Measurements from ENCODE around the gene MED29. TPM values are rescaled to one million over a fixed set of nuclear protein-coding genes. Genes with fewer than 3 reads are reported as not detected.

The MED29 gene
- total and polyA plus RNA-seq, 10 of the 15 experiments (the other 5 are each of a cell fraction or from before 2014, with no cell fraction given), result 3.2 to 36.6 (median 22.8) TPM

DNA sequence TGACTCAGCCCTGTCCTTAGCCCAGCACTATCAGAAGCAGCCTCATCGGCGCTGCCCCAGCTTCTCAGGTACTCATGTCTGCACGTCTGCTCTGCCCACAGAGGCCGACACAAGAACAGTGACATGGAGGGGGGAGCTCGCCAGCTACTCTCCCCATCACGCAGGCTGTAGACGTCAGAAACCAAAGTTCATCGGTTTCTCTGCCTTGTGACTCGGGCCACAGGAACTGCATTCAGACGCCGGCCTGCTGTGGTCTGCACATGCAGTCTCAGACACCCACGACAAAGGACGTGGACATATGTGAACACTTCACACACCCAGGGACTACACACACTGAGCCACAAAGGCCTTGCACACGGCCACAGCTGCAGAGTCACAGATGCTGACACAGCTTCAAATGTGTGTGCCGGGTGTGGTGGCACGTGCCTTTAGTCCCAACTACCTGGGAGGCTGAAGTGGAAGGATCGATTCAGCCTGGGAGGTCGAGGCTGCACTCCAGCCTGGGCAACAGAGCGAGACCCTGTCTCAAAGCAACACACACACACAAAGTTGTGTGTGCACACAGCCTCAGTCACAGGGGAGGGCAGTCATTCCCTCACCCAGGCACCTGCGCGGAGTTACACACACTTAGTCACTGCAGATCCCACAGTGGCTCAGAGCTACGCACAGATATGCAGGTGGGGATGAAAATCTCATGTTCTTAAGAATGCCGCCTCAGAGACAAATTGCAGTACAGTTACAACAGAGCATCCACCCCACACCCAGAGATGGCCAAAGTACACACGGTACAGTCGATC is 10.6 kb downstream of the MED29 start (continued):
- no peak for TF ChIP-seq EZH2 (IDR thresholded peaks at IDR 0.05; ENCODE audit: borderline replicate concordance, control insufficient read depth, low read depth, low read length)
- TF ChIP-seq BCL11A (IDR thresholded peaks at IDR 0.05; ENCODE audit: low read depth, low read length), result 0 out of 2 replicates have a peak, but pooled peaks have one; percentile 3
- TF ChIP-seq RAD21 (IDR thresholded peaks at IDR 0.05; ENCODE audit: insufficient read depth, low read depth, low read length), result no peak
- TF ChIP-seq, protein P1, sequence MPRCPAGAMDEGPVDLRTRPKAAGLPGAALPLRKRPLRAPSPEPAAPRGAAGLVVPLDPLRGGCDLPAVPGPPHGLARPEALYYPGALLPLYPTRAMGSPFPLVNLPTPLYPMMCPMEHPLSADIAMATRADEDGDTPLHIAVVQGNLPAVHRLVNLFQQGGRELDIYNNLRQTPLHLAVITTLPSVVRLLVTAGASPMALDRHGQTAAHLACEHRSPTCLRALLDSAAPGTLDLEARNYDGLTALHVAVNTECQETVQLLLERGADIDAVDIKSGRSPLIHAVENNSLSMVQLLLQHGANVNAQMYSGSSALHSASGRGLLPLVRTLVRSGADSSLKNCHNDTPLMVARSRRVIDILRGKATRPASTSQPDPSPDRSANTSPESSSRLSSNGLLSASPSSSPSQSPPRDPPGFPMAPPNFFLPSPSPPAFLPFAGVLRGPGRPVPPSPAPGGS (IDR thresholded peaks at IDR 0.05; ENCODE audit: borderline replicate concordance, insufficient read depth, low read depth, low read length, poor library complexity, severe bottlenecking), result peak; percentile 70
- peak; percentile 57 for TF ChIP-seq MXI1 (IDR thresholded peaks at IDR 0.05; ENCODE audit: low read depth, low read length)
- 0 out of 2 replicates have a peak, but pooled peaks have one; percentile 8 for TF ChIP-seq JUND (IDR thresholded peaks at IDR 0.05; ENCODE audit: low read depth, low read length)
- TF ChIP-seq, protein P2, sequence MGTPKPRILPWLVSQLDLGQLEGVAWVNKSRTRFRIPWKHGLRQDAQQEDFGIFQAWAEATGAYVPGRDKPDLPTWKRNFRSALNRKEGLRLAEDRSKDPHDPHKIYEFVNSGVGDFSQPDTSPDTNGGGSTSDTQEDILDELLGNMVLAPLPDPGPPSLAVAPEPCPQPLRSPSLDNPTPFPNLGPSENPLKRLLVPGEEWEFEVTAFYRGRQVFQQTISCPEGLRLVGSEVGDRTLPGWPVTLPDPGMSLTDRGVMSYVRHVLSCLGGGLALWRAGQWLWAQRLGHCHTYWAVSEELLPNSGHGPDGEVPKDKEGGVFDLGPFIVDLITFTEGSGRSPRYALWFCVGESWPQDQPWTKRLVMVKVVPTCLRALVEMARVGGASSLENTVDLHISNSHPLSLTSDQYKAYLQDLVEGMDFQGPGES (IDR thresholded peaks at IDR 0.05), result no peak
- peak; percentile 23 for TF ChIP-seq POLR2AphosphoS2 (IDR thresholded peaks at IDR 0.05; ENCODE audit: low read depth, low read length)
- TF ChIP-seq ETV6 (conservative IDR thresholded peaks at IDR 0.05 in 1 of 2, IDR thresholded peaks at IDR 0.05 in 1 of 2; ENCODE audit: borderline replicate concordance in 1 of 2, low read depth in 1 of 2), result no peak; a peak in 1 of 4 replicates
- TF ChIP-seq, protein P3, sequence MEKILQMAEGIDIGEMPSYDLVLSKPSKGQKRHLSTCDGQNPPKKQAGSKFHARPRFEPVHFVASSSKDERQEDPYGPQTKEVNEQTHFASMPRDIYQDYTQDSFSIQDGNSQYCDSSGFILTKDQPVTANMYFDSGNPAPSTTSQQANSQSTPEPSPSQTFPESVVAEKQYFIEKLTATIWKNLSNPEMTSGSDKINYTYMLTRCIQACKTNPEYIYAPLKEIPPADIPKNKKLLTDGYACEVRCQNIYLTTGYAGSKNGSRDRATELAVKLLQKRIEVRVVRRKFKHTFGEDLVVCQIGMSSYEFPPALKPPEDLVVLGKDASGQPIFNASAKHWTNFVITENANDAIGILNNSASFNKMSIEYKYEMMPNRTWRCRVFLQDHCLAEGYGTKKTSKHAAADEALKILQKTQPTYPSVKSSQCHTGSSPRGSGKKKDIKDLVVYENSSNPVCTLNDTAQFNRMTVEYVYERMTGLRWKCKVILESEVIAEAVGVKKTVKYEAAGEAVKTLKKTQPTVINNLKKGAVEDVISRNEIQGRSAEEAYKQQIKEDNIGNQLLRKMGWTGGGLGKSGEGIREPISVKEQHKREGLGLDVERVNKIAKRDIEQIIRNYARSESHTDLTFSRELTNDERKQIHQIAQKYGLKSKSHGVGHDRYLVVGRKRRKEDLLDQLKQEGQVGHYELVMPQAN (conservative IDR thresholded peaks at IDR 0.05), result no peak
- no peak; a peak in 1 of 3 replicates for TF ChIP-seq EGR1 (IDR thresholded peaks at IDR 0.05; ENCODE audit: borderline replicate concordance in 1 of 2, low read depth in 2 of 2, low read length in 2 of 2)
- TF ChIP-seq, protein P4, sequence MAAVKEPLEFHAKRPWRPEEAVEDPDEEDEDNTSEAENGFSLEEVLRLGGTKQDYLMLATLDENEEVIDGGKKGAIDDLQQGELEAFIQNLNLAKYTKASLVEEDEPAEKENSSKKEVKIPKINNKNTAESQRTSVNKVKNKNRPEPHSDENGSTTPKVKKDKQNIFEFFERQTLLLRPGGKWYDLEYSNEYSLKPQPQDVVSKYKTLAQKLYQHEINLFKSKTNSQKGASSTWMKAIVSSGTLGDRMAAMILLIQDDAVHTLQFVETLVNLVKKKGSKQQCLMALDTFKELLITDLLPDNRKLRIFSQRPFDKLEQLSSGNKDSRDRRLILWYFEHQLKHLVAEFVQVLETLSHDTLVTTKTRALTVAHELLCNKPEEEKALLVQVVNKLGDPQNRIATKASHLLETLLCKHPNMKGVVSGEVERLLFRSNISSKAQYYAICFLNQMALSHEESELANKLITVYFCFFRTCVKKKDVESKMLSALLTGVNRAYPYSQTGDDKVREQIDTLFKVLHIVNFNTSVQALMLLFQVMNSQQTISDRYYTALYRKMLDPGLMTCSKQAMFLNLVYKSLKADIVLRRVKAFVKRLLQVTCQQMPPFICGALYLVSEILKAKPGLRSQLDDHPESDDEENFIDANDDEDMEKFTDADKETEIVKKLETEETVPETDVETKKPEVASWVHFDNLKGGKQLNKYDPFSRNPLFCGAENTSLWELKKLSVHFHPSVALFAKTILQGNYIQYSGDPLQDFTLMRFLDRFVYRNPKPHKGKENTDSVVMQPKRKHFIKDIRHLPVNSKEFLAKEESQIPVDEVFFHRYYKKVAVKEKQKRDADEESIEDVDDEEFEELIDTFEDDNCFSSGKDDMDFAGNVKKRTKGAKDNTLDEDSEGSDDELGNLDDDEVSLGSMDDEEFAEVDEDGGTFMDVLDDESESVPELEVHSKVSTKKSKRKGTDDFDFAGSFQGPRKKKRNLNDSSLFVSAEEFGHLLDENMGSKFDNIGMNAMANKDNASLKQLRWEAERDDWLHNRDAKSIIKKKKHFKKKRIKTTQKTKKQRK (IDR thresholded peaks at IDR 0.05; ENCODE audit: low read depth, low read length), result no peak
- peak; percentile 53; the same call in 1 of the 2 replicates for TF ChIP-seq POLR2A (IDR thresholded peaks at IDR 0.05; ENCODE audit: low read depth, low read length)
- TF ChIP-seq KLF5 (IDR thresholded peaks at IDR 0.05; ENCODE audit: partially characterized antibody), result peak; percentile 71
- TF ChIP-seq PAX8 (IDR thresholded peaks at IDR 0.05), result peak; percentile 19
- TF ChIP-seq, protein P5, sequence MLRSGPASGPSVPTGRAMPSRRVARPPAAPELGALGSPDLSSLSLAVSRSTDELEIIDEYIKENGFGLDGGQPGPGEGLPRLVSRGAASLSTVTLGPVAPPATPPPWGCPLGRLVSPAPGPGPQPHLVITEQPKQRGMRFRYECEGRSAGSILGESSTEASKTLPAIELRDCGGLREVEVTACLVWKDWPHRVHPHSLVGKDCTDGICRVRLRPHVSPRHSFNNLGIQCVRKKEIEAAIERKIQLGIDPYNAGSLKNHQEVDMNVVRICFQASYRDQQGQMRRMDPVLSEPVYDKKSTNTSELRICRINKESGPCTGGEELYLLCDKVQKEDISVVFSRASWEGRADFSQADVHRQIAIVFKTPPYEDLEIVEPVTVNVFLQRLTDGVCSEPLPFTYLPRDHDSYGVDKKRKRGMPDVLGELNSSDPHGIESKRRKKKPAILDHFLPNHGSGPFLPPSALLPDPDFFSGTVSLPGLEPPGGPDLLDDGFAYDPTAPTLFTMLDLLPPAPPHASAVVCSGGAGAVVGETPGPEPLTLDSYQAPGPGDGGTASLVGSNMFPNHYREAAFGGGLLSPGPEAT (IDR thresholded peaks at IDR 0.05; ENCODE audit: low read depth), result peak; percentile 58; the same call in 1 of the 2 replicates
- TF ChIP-seq NFYB (IDR thresholded peaks at IDR 0.05; ENCODE audit: insufficient read depth, low read depth, low read length), result no peak
- TF ChIP-seq ZNF384 (IDR thresholded peaks at IDR 0.05; ENCODE audit: borderline replicate concordance, low read depth, low read length), result no peak

Data from GM12878 (cell line).